Liver (tissue), 3 donors: ENCODE measurements around the gene VSNL1.

Experiments
- HNF4A ChIP-seq, 2 donors: conservative IDR thresholded peaks; 2 replicates each; pipeline ENCODE4 v1.6.1; 2016; ENCODE audit warnings: antibody characterized with exemption in 2 of 2, mild to moderate bottlenecking in 2 of 2
- JUND ChIP-seq, 2 donors: IDR thresholded peaks; 2 replicates each; pipeline ENCODE4 v1.6.1; 2016; ENCODE audit warnings: antibody characterized with exemption in 2 of 2
- RAD21 ChIP-seq, 2 donors: IDR thresholded peaks; 2 replicates each; pipeline ENCODE4 v1.6.1; 2016; ENCODE audit warnings: antibody characterized with exemption in 2 of 2, mild to moderate bottlenecking in 2 of 2
- TF ChIP-seq, protein P1 (sequence below): fragments of 150-350 bp; IDR thresholded peaks from 2 replicates; pipeline ENCODE4 v1.5.1; 2017; ENCODE audit warnings: improper control_type of control experiment, low read depth, low read length; ENCODE audit not compliant: missing input control
- TF ChIP-seq, protein P2 (sequence below): IDR thresholded peaks from 2 replicates; pipeline ENCODE4 v1.6.1; 2016; ENCODE audit warnings: antibody characterized with exemption, mild to moderate bottlenecking
- TF ChIP-seq, protein P3 (sequence below): IDR thresholded peaks from 2 replicates; pipeline ENCODE4 v1.6.1; 2016; ENCODE audit warnings: antibody characterized with exemption
- donor health status: healthy.
- donor health status: healthy.

DNA sequence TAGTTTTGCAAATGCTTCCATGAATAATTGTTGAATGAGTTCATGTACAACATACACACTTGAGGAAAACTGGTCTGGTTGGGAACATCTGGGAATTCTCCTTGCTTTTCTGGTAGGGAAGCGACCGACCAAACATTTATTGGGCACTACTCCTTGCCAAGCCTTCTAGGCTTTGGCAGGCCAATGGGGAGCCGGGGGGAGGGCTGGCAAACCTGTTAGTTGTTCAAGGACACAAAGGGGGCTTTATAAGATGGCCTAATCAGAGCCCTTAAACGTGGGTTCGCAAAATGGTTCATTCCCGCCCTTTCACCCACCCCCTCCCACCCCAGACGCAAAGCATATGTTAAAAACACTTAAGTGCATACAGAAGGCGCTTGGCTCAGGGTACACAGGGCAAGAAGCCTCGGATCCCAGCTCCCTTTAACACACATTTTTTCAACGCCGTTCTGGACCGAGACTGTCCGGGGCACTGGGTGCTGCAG, 844 bp upstream of the VSNL1 start:
- TF ChIP-seq, protein P1, sequence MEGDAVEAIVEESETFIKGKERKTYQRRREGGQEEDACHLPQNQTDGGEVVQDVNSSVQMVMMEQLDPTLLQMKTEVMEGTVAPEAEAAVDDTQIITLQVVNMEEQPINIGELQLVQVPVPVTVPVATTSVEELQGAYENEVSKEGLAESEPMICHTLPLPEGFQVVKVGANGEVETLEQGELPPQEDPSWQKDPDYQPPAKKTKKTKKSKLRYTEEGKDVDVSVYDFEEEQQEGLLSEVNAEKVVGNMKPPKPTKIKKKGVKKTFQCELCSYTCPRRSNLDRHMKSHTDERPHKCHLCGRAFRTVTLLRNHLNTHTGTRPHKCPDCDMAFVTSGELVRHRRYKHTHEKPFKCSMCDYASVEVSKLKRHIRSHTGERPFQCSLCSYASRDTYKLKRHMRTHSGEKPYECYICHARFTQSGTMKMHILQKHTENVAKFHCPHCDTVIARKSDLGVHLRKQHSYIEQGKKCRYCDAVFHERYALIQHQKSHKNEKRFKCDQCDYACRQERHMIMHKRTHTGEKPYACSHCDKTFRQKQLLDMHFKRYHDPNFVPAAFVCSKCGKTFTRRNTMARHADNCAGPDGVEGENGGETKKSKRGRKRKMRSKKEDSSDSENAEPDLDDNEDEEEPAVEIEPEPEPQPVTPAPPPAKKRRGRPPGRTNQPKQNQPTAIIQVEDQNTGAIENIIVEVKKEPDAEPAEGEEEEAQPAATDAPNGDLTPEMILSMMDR: no peak
- TF ChIP-seq, protein P2, sequence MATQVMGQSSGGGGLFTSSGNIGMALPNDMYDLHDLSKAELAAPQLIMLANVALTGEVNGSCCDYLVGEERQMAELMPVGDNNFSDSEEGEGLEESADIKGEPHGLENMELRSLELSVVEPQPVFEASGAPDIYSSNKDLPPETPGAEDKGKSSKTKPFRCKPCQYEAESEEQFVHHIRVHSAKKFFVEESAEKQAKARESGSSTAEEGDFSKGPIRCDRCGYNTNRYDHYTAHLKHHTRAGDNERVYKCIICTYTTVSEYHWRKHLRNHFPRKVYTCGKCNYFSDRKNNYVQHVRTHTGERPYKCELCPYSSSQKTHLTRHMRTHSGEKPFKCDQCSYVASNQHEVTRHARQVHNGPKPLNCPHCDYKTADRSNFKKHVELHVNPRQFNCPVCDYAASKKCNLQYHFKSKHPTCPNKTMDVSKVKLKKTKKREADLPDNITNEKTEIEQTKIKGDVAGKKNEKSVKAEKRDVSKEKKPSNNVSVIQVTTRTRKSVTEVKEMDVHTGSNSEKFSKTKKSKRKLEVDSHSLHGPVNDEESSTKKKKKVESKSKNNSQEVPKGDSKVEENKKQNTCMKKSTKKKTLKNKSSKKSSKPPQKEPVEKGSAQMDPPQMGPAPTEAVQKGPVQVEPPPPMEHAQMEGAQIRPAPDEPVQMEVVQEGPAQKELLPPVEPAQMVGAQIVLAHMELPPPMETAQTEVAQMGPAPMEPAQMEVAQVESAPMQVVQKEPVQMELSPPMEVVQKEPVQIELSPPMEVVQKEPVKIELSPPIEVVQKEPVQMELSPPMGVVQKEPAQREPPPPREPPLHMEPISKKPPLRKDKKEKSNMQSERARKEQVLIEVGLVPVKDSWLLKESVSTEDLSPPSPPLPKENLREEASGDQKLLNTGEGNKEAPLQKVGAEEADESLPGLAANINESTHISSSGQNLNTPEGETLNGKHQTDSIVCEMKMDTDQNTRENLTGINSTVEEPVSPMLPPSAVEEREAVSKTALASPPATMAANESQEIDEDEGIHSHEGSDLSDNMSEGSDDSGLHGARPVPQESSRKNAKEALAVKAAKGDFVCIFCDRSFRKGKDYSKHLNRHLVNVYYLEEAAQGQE: no peak
- TF ChIP-seq, protein P3, sequence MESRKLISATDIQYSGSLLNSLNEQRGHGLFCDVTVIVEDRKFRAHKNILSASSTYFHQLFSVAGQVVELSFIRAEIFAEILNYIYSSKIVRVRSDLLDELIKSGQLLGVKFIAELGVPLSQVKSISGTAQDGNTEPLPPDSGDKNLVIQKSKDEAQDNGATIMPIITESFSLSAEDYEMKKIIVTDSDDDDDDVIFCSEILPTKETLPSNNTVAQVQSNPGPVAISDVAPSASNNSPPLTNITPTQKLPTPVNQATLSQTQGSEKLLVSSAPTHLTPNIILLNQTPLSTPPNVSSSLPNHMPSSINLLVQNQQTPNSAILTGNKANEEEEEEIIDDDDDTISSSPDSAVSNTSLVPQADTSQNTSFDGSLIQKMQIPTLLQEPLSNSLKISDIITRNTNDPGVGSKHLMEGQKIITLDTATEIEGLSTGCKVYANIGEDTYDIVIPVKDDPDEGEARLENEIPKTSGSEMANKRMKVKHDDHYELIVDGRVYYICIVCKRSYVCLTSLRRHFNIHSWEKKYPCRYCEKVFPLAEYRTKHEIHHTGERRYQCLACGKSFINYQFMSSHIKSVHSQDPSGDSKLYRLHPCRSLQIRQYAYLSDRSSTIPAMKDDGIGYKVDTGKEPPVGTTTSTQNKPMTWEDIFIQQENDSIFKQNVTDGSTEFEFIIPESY: no peak
- TF ChIP-seq JUND (IDR thresholded peaks at IDR 0.05) (no peak), HNF4A (conservative IDR thresholded peaks at IDR 0.05) (no peak), RAD21 (IDR thresholded peaks at IDR 0.05) (no peak)
